Bone marrow (tissue), 2 donors: ENCODE data around the gene MTPN.

Experiments
- DNase-seq, 2 donors: peaks; one replicate each; lab custom pipeline; 2025; lab: John Stamatoyannopoulos, UW

The MTPN gene

GRCh38 chr7:135884495-135885232 lies 92.5 kb downstream of the MTPN start:
- DNase-seq, result no peak

- no peak for DNase-seq
These were observed 97.9 kb downstream of the MTPN start for GRCh38 chr7:135879233-135879632.

GRCh38 chr7:135878284-135878683 lies 98.9 kb downstream of the MTPN start:
- no peak for DNase-seq

GRCh38 chr7:135877805-135878204 lies 99.4 kb downstream of the MTPN start:
- no peak for DNase-seq
